HepG2 (cell line): ENCODE measurements around the gene IRX5.

Source experiments
- CHD2 ChIP-seq: IDR thresholded peaks from 2 replicates; pipeline ENCODE4 v1.6.1; 2011; ENCODE audit warnings: low read depth, low read length, improper control_type of control experiment
- EP300 ChIP-seq, 3 experiments: sonication (generic) in 1 of 3; formaldehyde crosslinking in 1 of 3; IDR thresholded peaks; 2 replicates each; pipeline versions ENCODE4 v1.5.1 to v1.6.1; 2011 to 2020; ENCODE audit warnings: low read depth in 2 of 3, low read length in 2 of 3, borderline replicate concordance in 1 of 3, improper control_type of control experiment in 1 of 3, mild to moderate bottlenecking in 1 of 3, missing genetic modification reagents in 1 of 3, moderate library complexity in 1 of 3
- FOXK2 ChIP-seq: fragments of 450-650 bp; IDR thresholded peaks from 2 replicates; pipeline ENCODE4 v1.6.1; 2016
- MATR3 ChIP-seq: sonication (generic); formaldehyde crosslinking; IDR thresholded peaks from 2 replicates; pipeline ENCODE4 v1.4.0; 2020; ENCODE audit warnings: missing genetic modification reagents
- NFIC ChIP-seq: IDR thresholded peaks from 2 replicates; pipeline ENCODE4 v1.6.1; 2012; ENCODE audit warnings: mild to moderate bottlenecking, low read length, inconsistent platforms
- SRF ChIP-seq: IDR thresholded peaks from 2 replicates; pipeline ENCODE4 v1.6.1; 2011; ENCODE audit warnings: mild to moderate bottlenecking, low read depth, low read length, moderate library complexity
- ZSCAN20 ChIP-seq: sonication (generic); formaldehyde crosslinking; IDR thresholded peaks from 2 replicates; pipeline ENCODE4 v1.4.0; 2020; ENCODE audit warnings: missing genetic modification reagents, mild to moderate bottlenecking, borderline replicate concordance
- TF ChIP-seq, protein P1 (sequence below): sonication (generic); formaldehyde crosslinking; IDR thresholded peaks from 2 replicates; pipeline ENCODE4 v1.5.0; 2020; ENCODE audit warnings: mild to moderate bottlenecking, missing genetic modification reagents, moderate library complexity
- TF ChIP-seq, protein P2 (sequence below): sonication (generic); formaldehyde crosslinking; IDR thresholded peaks from 2 replicates; pipeline ENCODE4 v1.4.0; 2020; ENCODE audit warnings: mild to moderate bottlenecking, missing genetic modification reagents
- TF ChIP-seq, protein P3 (sequence below): sonication (generic); formaldehyde crosslinking; IDR thresholded peaks from 2 replicates; pipeline ENCODE4 v1.4.0; 2020; ENCODE audit warnings: missing genetic modification reagents
- TF ChIP-seq, protein P4 (sequence below): IDR thresholded peaks from 2 replicates; pipeline ENCODE4 v1.6.1; 2012; ENCODE audit warnings: low read length, improper control_type of control experiment
- TF ChIP-seq, protein P5 (sequence below): IDR thresholded peaks from 2 replicates; pipeline ENCODE4 v1.6.1; 2016; ENCODE audit warnings: mild to moderate bottlenecking

DNA sequence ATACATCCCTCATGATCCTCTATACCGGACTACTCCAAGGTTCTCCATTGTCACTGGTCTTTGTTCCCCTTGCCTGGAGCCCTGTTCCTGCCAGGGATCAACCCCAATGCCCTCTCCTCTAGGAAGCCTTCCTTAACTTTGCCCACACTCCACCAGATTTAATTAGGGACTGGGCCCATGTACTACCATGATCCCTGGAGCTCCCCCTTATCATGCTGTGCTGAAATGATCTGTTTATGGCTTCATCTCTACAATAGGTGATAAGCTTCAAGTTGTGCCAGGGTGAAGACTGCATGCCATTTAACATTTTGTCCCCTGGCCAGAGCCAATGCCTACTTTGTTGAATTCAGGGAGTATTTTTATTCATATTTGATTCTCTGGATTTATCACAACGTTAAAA is 17.9 kb upstream of the IRX5 start:
- TF ChIP-seq, protein P1, sequence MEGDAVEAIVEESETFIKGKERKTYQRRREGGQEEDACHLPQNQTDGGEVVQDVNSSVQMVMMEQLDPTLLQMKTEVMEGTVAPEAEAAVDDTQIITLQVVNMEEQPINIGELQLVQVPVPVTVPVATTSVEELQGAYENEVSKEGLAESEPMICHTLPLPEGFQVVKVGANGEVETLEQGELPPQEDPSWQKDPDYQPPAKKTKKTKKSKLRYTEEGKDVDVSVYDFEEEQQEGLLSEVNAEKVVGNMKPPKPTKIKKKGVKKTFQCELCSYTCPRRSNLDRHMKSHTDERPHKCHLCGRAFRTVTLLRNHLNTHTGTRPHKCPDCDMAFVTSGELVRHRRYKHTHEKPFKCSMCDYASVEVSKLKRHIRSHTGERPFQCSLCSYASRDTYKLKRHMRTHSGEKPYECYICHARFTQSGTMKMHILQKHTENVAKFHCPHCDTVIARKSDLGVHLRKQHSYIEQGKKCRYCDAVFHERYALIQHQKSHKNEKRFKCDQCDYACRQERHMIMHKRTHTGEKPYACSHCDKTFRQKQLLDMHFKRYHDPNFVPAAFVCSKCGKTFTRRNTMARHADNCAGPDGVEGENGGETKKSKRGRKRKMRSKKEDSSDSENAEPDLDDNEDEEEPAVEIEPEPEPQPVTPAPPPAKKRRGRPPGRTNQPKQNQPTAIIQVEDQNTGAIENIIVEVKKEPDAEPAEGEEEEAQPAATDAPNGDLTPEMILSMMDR (CRISPR knock-in tag): no peak
- TF ChIP-seq, protein P2, sequence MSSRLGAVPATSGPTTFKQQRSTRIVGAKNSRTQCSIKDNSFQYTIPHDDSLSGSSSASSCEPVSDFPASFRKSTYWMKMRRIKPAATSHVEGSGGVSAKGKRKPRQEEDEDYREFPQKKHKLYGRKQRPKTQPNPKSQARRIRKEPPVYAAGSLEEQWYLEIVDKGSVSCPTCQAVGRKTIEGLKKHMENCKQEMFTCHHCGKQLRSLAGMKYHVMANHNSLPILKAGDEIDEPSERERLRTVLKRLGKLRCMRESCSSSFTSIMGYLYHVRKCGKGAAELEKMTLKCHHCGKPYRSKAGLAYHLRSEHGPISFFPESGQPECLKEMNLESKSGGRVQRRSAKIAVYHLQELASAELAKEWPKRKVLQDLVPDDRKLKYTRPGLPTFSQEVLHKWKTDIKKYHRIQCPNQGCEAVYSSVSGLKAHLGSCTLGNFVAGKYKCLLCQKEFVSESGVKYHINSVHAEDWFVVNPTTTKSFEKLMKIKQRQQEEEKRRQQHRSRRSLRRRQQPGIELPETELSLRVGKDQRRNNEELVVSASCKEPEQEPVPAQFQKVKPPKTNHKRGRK (CRISPR knock-in tag): no peak
- TF ChIP-seq NFIC (no peak), FOXK2 (no peak), ZSCAN20 (CRISPR knock-in tag) (no peak), CHD2 (no peak), MATR3 (CRISPR knock-in tag) (no peak), SRF (no peak), EP300 (IDR thresholded peaks at IDR 0.05; ENCODE audit: low read depth in 2 of 2, low read length in 2 of 2) (no peak), EP300 (CRISPR knock-in tag; IDR thresholded peaks at IDR 0.05; ENCODE audit: borderline replicate concordance) (no peak)
- TF ChIP-seq, protein P3, sequence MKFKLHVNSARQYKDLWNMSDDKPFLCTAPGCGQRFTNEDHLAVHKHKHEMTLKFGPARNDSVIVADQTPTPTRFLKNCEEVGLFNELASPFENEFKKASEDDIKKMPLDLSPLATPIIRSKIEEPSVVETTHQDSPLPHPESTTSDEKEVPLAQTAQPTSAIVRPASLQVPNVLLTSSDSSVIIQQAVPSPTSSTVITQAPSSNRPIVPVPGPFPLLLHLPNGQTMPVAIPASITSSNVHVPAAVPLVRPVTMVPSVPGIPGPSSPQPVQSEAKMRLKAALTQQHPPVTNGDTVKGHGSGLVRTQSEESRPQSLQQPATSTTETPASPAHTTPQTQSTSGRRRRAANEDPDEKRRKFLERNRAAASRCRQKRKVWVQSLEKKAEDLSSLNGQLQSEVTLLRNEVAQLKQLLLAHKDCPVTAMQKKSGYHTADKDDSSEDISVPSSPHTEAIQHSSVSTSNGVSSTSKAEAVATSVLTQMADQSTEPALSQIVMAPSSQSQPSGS (CRISPR knock-in tag): no peak
- TF ChIP-seq, protein P4, sequence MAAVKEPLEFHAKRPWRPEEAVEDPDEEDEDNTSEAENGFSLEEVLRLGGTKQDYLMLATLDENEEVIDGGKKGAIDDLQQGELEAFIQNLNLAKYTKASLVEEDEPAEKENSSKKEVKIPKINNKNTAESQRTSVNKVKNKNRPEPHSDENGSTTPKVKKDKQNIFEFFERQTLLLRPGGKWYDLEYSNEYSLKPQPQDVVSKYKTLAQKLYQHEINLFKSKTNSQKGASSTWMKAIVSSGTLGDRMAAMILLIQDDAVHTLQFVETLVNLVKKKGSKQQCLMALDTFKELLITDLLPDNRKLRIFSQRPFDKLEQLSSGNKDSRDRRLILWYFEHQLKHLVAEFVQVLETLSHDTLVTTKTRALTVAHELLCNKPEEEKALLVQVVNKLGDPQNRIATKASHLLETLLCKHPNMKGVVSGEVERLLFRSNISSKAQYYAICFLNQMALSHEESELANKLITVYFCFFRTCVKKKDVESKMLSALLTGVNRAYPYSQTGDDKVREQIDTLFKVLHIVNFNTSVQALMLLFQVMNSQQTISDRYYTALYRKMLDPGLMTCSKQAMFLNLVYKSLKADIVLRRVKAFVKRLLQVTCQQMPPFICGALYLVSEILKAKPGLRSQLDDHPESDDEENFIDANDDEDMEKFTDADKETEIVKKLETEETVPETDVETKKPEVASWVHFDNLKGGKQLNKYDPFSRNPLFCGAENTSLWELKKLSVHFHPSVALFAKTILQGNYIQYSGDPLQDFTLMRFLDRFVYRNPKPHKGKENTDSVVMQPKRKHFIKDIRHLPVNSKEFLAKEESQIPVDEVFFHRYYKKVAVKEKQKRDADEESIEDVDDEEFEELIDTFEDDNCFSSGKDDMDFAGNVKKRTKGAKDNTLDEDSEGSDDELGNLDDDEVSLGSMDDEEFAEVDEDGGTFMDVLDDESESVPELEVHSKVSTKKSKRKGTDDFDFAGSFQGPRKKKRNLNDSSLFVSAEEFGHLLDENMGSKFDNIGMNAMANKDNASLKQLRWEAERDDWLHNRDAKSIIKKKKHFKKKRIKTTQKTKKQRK: no peak
- TF ChIP-seq, protein P5, sequence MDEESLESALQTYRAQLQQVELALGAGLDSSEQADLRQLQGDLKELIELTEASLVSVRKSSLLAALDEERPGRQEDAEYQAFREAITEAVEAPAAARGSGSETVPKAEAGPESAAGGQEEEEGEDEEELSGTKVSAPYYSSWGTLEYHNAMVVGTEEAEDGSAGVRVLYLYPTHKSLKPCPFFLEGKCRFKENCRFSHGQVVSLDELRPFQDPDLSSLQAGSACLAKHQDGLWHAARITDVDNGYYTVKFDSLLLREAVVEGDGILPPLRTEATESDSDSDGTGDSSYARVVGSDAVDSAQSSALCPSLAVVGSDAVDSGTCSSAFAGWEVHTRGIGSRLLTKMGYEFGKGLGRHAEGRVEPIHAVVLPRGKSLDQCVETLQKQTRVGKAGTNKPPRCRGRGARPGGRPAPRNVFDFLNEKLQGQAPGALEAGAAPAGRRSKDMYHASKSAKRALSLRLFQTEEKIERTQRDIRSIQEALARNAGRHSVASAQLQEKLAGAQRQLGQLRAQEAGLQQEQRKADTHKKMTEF (CRISPR knock-in tag): no peak
